NCI-H1105 (cell line): Measurements from ENCODE around the gene DOLPP1.

ENCODE experiments used
- DNase-seq: peaks from one replicate; lab custom pipeline; 2025; lab: John Stamatoyannopoulos, UW

The DOLPP1 gene

GRCh38 chr9:129064499-129064908 is 16.4 kb upstream of the DOLPP1 start:
- DNase-seq, result no peak

DNA sequence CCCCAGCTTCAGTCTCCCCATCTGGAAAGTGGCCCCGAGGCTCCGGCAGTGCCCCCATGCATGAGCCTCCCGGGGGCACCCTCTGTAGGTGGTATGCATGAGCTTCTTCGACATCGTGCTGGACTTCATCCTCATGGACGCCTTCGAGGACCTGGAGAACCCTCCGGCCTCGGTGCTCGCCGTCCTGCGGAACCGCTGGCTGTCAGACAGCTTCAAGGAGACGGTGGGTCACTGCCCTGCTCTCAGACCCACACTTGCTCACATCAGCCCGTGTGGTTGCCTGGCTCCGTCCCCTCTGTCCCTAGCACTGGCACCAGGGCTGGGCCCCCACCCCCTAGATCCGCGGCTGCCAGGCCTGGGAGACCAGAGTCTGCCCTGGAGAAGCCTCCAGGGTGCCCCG is 12.8 kb upstream of the DOLPP1 start:
- DNase-seq, result no peak

GRCh38 chr9:129068990-129069861 is 11.7 kb upstream of the DOLPP1 start:
- no peak for DNase-seq

DNA sequence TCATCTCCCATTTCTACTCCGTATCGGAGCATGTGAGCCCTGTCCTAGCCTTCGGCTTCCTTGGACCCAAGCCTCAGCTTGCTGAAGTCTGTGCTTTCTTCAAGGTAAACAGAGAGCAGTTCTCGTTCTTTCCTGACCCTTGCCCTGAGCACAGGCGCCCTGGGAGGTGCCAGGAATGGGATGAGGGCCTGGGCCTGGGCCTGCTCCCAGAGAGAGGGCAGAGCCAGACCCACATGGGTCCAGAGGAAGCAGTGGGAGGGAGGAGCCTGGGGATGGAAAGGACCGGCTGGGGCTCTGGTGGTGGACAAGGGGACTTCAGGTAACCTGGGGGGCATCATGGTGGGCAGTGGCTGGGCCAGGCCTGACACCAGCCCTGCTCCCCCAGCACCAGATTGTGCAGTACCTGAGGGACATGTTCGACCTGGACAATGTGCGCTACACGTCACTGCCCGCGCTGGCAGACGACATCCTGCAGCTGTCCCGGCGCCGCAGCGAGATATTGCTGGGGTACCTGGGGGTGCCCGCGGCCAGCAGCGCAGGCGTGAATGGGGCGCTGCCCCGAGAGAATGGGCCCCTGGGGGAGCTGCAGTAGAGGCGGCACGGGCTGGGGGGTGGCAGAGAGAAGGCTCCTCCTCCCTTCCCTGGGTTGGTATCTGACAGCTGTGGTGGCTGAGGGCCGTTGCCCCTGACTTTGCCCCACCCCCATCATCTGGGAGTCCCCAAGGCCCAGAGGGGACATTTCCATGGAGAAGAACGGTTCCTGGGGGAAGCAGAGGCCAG is 10.9 kb upstream of the DOLPP1 start:
- no peak for DNase-seq

- no peak for DNase-seq
These were observed 10.0 kb upstream of the DOLPP1 start for GRCh38 chr9:129070696-129071525.

DNA sequence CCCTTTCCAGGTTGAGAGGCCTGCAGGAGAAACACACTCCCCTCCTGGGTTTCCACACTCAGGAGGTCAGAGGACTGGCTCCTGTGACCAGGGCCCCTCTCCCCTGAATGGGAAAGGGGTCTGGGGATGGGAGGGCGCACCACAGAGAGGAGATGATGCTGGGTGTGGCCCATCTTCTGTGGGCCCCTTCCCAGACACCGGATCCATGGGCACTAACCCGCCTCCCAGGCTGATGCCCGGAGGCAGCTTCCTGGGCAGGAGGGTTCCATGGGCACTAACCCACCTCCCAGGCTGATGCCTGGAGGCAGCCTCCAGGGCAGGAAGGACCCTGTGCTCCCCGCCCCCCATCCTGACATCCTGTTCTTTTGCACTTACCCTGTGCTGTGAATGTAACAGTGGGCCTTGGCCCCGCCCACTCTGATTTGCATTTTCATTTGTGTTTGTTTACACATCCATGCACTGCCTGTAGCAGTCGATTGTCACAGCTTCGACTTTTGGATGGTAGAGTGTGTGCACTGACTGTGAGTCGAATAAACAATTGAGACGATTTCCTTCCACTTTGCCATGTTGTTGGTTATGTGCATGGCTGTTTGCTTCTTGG is 9.3 kb upstream of the DOLPP1 start:
- DNase-seq, result no peak

GRCh38 chr9:129072171-129072570 is 8.7 kb upstream of the DOLPP1 start:
- DNase-seq, result no peak

DNA sequence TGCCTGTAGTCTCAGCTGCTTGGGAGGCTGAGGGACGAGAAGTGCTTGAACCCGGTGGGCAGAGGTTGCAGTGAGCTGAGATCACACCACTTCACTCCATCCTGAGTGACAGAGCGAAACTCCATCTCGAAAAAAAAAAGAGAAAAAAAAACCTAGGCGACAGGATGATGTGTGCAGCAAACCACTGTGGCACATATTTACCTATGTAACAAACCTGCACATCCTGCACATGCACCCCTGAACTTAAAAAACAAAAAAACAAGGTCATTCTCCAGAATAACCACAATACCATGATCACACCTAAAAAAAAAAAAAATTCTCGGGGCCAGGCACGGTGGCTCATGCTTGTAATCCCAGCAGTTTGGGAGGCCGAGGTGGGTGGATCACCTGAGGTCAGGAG is 7.5 kb upstream of the DOLPP1 start:
- DNase-seq, result no peak

GRCh38 chr9:129074106-129074505 is 6.8 kb upstream of the DOLPP1 start:
- no peak for DNase-seq

- no peak for DNase-seq
These were observed 4.8 kb upstream of the DOLPP1 start for GRCh38 chr9:129075996-129076639.

- no peak for DNase-seq
These were observed 4.3 kb upstream of the DOLPP1 start for GRCh38 chr9:129076640-129077037.

GRCh38 chr9:129077236-129077635 is 3.7 kb upstream of the DOLPP1 start:
- DNase-seq, result no peak

DNA sequence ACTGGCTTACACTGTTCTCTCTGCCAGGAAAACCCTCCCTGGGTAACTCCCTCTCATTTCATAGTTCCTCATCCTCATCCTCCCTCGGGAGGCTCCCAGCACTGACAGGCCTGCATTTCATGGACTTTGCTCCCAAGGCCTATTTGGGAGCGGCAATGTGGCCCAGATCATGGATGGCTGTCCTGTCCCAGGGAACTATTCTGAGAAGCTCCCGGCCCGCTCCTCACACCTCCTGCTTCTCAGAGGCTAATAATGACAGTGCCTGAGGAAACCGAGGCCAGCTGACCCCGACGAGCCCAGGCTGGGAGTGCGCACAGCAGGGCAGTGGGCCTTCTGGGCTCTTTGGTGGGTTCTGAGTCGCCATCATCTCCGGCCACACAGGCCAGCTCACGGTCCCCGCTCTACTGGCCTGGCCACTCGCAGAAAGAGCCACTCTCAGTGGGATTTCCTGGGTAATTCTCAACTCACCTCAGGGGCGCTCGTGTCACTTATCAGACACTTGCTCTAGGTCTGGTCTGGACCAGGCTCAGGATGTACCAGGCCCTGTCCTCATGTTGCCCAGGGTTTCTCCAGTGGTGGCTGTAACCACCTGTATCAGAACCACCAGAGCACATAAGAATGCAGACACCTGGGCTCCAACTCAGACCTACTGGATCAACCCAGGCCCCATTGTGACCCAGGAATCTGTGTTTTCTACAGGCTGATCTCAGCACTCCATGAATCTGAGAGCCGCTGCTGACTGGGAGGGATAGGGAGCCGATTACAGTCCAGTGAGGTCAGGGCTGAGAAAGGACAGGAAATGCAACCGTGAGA is 2.0 kb upstream of the DOLPP1 start:
- no peak for DNase-seq

DNA sequence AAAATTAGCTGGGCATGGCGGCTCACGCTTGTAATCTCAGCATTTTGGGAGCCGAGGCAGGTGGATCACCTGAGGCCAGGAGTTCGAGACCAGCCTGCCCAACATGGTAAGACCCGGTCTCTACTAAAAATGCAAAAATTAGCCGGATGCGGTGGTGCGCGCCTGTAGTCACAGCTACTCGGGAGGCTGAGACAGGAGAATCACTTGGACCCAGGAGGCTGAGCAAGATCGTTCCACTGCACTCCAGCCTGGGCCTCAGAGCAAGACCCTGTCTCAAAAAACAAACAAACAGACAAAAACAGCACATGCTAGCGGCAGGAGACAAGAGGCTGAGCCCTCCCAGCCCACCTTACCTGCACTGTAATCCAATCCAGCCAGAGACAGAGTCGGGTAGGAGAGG is 1.1 kb upstream of the DOLPP1 start:
- DNase-seq, result no peak

- no peak for DNase-seq
These were observed 662 bp upstream of the DOLPP1 start for GRCh38 chr9:129080298-129080600.

DNA sequence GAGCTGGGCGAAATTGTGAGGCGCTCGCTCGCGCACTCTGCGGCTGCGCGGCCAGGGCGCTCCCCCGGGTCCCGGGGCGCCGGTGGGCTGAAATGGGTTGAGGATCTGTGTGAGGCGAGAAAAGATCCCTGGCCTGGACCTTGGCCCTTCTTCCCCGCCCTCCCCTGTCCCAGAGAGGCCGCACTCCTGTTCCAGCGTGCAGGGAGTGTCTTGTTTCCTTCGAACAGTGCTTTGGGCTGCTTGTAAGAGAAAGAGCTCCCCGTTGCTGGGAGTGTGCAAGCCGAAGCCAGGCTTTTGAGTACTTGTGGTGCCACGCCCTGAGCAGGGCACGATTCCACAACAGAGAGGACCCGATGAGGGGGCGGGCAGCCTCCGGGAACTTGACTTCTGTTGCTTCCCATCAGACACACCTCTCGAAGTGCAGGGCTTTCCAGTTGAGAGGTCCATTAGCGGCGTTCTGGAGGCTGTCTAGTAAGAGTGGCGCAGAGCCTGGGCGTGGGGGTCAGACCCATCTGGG is 535 bp downstream of the DOLPP1 start:
- DNase-seq, result no peak

- no peak for DNase-seq
These were observed 3.2 kb downstream of the DOLPP1 start for GRCh38 chr9:129084087-129084486.

GRCh38 chr9:129089246-129089645 is 8.3 kb downstream of the DOLPP1 start:
- DNase-seq, result no peak

DNA sequence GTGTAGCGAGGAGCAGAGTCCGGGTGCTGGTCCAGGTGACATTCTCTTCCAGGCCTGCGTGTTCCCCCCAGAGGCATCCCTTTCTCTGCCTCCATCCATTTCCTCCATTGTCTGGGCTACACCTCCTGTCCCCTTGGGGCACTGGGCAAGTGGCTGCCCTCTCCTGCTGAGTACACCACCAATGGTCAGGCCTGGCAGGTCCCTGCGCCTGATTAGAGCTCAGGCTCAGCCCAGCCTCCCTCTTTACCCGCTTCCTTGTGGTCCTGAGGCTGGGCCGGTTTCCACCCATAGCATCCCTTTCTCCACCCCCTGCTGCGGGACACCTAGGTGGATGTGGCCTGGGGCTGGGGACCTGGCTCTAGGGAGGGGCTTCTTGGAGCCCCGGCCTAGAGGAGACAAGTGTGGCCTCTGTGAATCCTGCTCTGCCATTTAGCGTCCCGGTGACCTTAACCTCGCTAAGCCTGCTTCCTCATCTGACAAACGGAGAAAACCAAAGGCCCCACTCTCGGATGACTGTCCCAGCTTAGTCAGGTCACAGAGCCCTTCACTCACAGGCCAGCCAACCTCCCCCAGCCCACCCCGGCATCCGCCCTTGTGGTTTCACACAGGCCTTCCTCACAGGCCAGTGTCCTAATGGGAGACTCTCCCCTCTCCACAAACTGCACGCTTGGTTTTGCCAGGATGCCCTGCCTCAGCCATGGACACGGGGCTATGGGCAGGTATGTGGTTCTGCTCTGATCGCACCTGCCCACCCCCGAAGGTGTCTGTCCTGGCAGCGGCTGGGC is 12.9 kb downstream of the DOLPP1 start:
- DNase-seq, result no peak
